Measurements from ENCODE around the gene DCUN1D4.

Gene DCUN1D4

DNA sequence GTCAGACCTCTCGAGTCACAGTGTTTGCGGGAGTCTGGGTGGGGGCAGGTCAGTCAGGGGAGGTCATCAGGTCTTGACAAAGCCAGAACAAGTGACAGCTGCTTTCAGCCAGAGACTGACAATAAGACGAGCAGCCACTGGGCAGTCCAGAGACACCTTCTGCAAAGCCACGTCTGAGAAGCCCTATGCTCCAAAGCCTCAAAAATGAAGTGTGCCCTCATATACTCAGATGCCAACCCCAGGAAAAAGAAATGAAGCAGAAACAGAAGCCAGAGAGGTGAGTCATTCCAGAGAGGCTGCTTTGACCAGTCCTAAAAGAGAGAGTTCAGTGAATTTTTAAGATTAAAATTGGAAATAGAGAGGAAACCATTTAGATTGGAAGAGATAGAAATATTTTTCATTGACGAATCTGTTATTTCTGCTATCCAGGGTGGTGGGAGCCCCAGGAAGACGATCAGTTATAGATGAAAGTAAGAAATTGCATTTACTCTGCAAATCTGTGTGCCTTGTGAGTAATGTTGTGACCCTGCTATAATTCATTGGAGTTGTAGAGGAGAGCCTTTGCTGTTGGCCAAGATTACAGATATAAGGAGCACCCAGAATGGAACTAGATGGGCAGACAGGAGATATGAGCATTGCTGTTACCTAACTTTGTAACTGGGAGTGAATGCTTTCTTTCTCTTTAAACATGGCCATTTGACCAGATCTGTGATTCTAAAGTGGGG, 99.3 kb downstream of the DCUN1D4 start:
- TF ChIP-seq, protein P1, sequence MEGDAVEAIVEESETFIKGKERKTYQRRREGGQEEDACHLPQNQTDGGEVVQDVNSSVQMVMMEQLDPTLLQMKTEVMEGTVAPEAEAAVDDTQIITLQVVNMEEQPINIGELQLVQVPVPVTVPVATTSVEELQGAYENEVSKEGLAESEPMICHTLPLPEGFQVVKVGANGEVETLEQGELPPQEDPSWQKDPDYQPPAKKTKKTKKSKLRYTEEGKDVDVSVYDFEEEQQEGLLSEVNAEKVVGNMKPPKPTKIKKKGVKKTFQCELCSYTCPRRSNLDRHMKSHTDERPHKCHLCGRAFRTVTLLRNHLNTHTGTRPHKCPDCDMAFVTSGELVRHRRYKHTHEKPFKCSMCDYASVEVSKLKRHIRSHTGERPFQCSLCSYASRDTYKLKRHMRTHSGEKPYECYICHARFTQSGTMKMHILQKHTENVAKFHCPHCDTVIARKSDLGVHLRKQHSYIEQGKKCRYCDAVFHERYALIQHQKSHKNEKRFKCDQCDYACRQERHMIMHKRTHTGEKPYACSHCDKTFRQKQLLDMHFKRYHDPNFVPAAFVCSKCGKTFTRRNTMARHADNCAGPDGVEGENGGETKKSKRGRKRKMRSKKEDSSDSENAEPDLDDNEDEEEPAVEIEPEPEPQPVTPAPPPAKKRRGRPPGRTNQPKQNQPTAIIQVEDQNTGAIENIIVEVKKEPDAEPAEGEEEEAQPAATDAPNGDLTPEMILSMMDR (IDR thresholded peaks at IDR 0.05; ENCODE audit: low read depth, low read length, missing control alignments) = no peak
- H3K4me3 ChIP-seq (ENCODE audit: low read depth, low read length) = no peak overlapping the region
- H3K27ac ChIP-seq = no peak overlapping the region
- no peaks in the 10 kb centered on the region for H3K36me3 ChIP-seq (replicated peaks)
- no peak for DNase-seq
- in situ Hi-C loops (cut with HindIII; ENCODE audit: low pct_ligation_motif_present, low sequenced_read_pairs) = no loop called here
- no peaks in the 10 kb centered on the region for H3K27me3 ChIP-seq (replicated peaks)

DNA sequence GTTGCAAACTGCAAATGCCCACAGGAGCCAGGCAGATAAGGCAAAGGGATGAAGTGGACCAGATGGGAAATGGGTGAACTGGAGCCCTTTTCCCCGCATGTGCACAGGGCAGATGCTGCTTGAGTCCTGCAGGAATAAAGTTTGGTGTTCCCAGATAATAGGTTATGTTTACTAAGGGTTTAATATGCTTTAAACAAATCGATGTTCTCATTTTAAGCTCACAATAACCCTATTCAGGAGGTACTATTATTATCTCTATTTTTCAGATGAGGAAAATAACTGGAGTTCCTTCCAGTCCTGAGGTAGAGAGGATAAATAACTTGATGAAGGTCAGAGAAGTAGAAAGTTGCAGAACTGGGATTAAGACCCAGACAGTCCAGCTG, 99.9 kb downstream of the DCUN1D4 start:
- H3K27ac ChIP-seq = no peak overlapping the region
- H3K36me3 ChIP-seq (replicated peaks) = no peaks in the 10 kb centered on the region
- in situ Hi-C loops (cut with HindIII; ENCODE audit: low pct_ligation_motif_present, low sequenced_read_pairs) = no loop called here
- DNase-seq = no peak
- no peak overlapping the region for H3K4me3 ChIP-seq (ENCODE audit: low read depth, low read length)
- H3K27me3 ChIP-seq (replicated peaks) = no peaks in the 10 kb centered on the region
- TF ChIP-seq, protein P1 (IDR thresholded peaks at IDR 0.05; ENCODE audit: low read depth, low read length, missing control alignments) = no peak

- TF ChIP-seq, protein P1 (IDR thresholded peaks at IDR 0.05; ENCODE audit: low read depth, low read length, missing control alignments) = no peak
- H3K27me3 ChIP-seq (replicated peaks) = no peaks in the 10 kb centered on the region
- H3K27ac ChIP-seq = no peak overlapping the region
- H3K4me3 ChIP-seq (ENCODE audit: low read depth, low read length) = no peak overlapping the region
- no peaks in the 10 kb centered on the region for H3K36me3 ChIP-seq (replicated peaks)
- DNase-seq = no peak
- in situ Hi-C loops (cut with HindIII; ENCODE audit: low pct_ligation_motif_present, low sequenced_read_pairs) = no loop called here
Measured at GRCh38 chr4:51943221-51943620, 100.3 kb downstream of the DCUN1D4 start.

DNA sequence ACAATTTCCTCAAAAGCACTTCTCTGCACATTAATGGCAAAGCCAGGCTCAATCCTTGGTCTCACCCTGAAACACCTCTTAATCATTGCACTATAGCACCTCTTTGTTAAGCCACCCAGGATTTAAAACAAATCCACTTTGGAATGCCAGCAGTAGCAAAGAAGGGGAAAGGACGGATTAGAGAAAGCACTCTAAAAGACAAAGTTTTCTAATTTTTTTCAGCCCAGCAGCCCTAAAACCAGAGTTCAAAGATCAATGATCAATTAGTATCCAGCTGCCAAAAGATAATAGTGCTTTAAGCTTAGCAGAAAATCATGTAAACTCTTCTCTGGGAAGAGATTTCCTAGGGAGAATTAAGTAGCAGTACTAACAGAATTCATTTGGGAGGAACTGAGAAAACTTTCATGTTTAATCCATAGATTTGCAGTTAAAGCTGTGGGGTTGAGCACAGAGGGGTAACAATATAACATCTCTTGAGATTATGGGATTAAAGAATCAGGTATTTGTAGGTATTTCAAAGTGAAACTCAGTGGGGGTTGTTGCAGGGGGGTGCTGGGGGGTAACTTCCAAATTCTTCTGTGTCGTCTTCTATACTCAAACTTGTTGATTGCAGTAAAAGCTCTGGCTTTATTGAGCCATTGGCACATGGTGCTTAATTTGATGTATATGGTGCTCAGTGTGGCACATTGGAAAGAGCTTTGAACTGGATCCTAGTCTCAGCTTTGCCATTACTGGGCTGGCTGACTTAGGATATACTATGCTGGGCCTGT, 115.4 kb downstream of the DCUN1D4 start:
- Histone ChIP-seq H3K36me3 (replicated peaks) (no peaks in the 10 kb centered on the region), H3K4me3 (ENCODE audit: low read depth, low read length) (no peak overlapping the region), H3K27ac (no peak overlapping the region), H3K27me3 (replicated peaks) (no peaks in the 10 kb centered on the region)
- TF ChIP-seq, protein P1 (IDR thresholded peaks at IDR 0.05; ENCODE audit: low read depth, low read length, missing control alignments) = no peak
- no peak for DNase-seq
- in situ Hi-C loops (cut with HindIII; ENCODE audit: low pct_ligation_motif_present, low sequenced_read_pairs) = no loop called here

- TF ChIP-seq, protein P1 (IDR thresholded peaks at IDR 0.05; ENCODE audit: low read depth, low read length, missing control alignments) = no peak
- Histone ChIP-seq H3K27ac (no peak overlapping the region), H3K27me3 (replicated peaks) (no peaks in the 10 kb centered on the region), H3K4me3 (ENCODE audit: low read depth, low read length) (no peak overlapping the region), H3K36me3 (replicated peaks) (no peaks in the 10 kb centered on the region)
- in situ Hi-C loops (cut with HindIII; ENCODE audit: low pct_ligation_motif_present, low sequenced_read_pairs) = no loop called here
- DNase-seq = no peak
Measured at GRCh38 chr4:51960486-51960885, 117.5 kb downstream of the DCUN1D4 start.

Measured in brain microvascular endothelial cell (primary cell).